Stimulated activated CD4-positive, alpha-beta T cell treated with anti-CD3 and anti-CD28 coated beads, Interleukin-15, amount 100 ng/mL, for 1 hour (primary cell): ENCODE measurements around the gene GRAP.
A peak's percentile ranks its signal among the peaks of the same experiment; 100 is the strongest.
"Not testable (repeated sequence)": the region's sequence is repeated elsewhere in the genome, so short reads cannot be mapped to it uniquely, and the experiment has no call there.

Experiments
- DNase-seq, 2 donors: peaks; one replicate each; pipeline ENCODE4 v3.0.0-alpha.2; 2020; ENCODE audit warnings: low read depth in 1 of 2, low spot score in 1 of 2

The GRAP gene

GRCh38 chr17:19042369-19042768 is 4.4 kb downstream of the GRAP start:
- not testable (repeated sequence) for DNase-seq

GRCh38 chr17:19041871-19042270 is 4.9 kb downstream of the GRAP start:
- not testable (repeated sequence) for DNase-seq

- DNase-seq: not testable (repeated sequence)
Measured at GRCh38 chr17:19040350-19040749, 6.4 kb downstream of the GRAP start.

GRCh38 chr17:19038730-19039129 is 8.0 kb downstream of the GRAP start:
- not testable (repeated sequence) for DNase-seq

- not testable (repeated sequence) for DNase-seq
Measured at GRCh38 chr17:19038007-19038406, 8.8 kb downstream of the GRAP start.

- not testable (repeated sequence) for DNase-seq
Measured at GRCh38 chr17:19037547-19037946, 9.2 kb downstream of the GRAP start.

GRCh38 chr17:19036186-19036585 is 10.6 kb downstream of the GRAP start:
- not testable (repeated sequence) for DNase-seq

GRCh38 chr17:19032377-19032988 is 14.3 kb downstream of the GRAP start:
- DNase-seq: not testable (repeated sequence)

GRCh38 chr17:19031729-19032128 is 15.0 kb downstream of the GRAP start:
- DNase-seq: peak in 1 of 2 donors; percentile 31

GRCh38 chr17:19030771-19031449 is 15.8 kb downstream of the GRAP start:
- not testable (repeated sequence) for DNase-seq

- DNase-seq: not testable (repeated sequence)
Measured at GRCh38 chr17:19029740-19030139, 17.0 kb downstream of the GRAP start.

GRCh38 chr17:19028671-19029070 is 18.1 kb downstream of the GRAP start:
- not testable (repeated sequence) for DNase-seq

- DNase-seq: no peak
Measured at GRCh38 chr17:19024101-19025078, 22.4 kb downstream of the GRAP start.

- no peak for DNase-seq
Measured at GRCh38 chr17:19023209-19023999, 23.4 kb downstream of the GRAP start.

GRCh38 chr17:19022747-19023146 is 24.0 kb downstream of the GRAP start:
- DNase-seq: no peak

- DNase-seq: no peak
Measured at GRCh38 chr17:19022128-19022527, 24.6 kb downstream of the GRAP start.

- DNase-seq: peak in 1 of 2 donors; percentile 28
Measured at GRCh38 chr17:19021622-19022083, 25.1 kb downstream of the GRAP start.

- not testable (repeated sequence) for DNase-seq
Measured at GRCh38 chr17:19021011-19021621, 25.6 kb downstream of the GRAP start.

GRCh38 chr17:19020016-19020415 is 26.7 kb downstream of the GRAP start:
- no peak for DNase-seq
